Measurements from ENCODE around the gene CCNC.
A peak's percentile ranks its signal among the peaks of the same experiment; 100 is the strongest.

The CCNC gene

GRCh38 chr6:99568103-99568933, at the start of gene CCNC:
Gene CCNC, minus strand, starts transcription at chr6:99568660. Its CDS starts 133 bp downstream, at chr6:99568527.
- TF ChIP-seq ZFX (IDR thresholded peaks at IDR 0.05) = peak; percentile 70
- TF ChIP-seq, protein P1, sequence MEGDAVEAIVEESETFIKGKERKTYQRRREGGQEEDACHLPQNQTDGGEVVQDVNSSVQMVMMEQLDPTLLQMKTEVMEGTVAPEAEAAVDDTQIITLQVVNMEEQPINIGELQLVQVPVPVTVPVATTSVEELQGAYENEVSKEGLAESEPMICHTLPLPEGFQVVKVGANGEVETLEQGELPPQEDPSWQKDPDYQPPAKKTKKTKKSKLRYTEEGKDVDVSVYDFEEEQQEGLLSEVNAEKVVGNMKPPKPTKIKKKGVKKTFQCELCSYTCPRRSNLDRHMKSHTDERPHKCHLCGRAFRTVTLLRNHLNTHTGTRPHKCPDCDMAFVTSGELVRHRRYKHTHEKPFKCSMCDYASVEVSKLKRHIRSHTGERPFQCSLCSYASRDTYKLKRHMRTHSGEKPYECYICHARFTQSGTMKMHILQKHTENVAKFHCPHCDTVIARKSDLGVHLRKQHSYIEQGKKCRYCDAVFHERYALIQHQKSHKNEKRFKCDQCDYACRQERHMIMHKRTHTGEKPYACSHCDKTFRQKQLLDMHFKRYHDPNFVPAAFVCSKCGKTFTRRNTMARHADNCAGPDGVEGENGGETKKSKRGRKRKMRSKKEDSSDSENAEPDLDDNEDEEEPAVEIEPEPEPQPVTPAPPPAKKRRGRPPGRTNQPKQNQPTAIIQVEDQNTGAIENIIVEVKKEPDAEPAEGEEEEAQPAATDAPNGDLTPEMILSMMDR (conservative IDR thresholded peaks at IDR 0.05) = no peak
- H3K27ac ChIP-seq = peak within 1 kb of the TSS; percentile 91

DNA sequence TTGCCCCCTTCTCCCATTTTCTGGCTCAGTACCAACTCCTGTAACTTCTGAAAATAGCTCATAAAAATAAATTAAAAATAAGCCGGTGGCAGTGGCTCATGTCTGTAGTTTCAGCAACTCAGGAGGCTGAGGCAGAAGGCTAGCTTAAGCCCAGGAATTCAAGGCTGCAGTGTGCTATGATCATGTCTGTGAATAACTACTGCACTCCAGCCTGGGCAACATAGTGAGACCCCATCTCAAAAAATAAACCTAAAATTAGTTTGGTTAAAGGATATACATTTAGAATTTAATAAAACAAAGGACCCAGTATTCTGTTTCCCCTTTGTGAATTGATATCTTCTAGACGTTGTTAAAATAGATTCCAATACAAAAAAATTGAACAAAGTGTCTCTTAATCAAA, 48.7 kb upstream of the CCNC start:
- H3K27ac ChIP-seq = no peak overlapping the region
- TF ChIP-seq, protein P1 (conservative IDR thresholded peaks at IDR 0.05) = no peak
- no peak for TF ChIP-seq ZFX (IDR thresholded peaks at IDR 0.05)

GRCh38 chr6:99614430-99615186, 46.1 kb upstream of the CCNC start:
- no peak overlapping the region for H3K27ac ChIP-seq
- no peak for TF ChIP-seq ZFX (IDR thresholded peaks at IDR 0.05)
- TF ChIP-seq, protein P1 (conservative IDR thresholded peaks at IDR 0.05) = no peak

GRCh38 chr6:99613705-99614429, 45.4 kb upstream of the CCNC start:
- TF ChIP-seq, protein P1 (conservative IDR thresholded peaks at IDR 0.05) = peak; percentile 23
- TF ChIP-seq ZFX (IDR thresholded peaks at IDR 0.05) = no peak

DNA sequence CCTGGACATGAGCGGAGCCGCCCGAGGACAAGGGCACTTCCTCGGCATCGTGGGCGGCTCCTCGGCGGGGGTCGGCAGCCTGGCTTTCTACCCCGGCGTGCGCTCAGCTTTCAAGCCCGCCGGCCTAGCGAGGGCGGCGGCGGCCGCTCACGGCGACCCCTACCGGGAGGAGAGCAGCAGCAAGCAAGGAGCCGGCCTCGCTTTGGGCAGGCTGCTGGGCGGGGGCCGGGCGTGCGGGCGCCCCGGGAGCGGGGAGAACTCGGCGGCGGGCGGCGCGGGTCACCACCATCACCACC, 44.9 kb upstream of the CCNC start:
- TF ChIP-seq, protein P1 (conservative IDR thresholded peaks at IDR 0.05) = peak; percentile 51
- TF ChIP-seq ZFX (IDR thresholded peaks at IDR 0.05) = no peak
- H3K27ac ChIP-seq = no peak overlapping the region

More at GRCh38 chr6:99613705-99614429, 45.4 kb upstream of the CCNC start:
- no peak overlapping the region for H3K27ac ChIP-seq

- TF ChIP-seq ZFX (IDR thresholded peaks at IDR 0.05) = no peak
- TF ChIP-seq, protein P1 (conservative IDR thresholded peaks at IDR 0.05) = no peak
- no peak overlapping the region for H3K27ac ChIP-seq
Measured at GRCh38 chr6:99612551-99613408, 44.3 kb upstream of the CCNC start.

Data from C4-2B (cell line).